ENCODE measurements around the gene ERBB3. TPM values are rescaled to one million over a fixed set of nuclear protein-coding genes. Genes with fewer than 3 reads are reported as not detected.

The ERBB3 gene
- total RNA-seq, 1 donor from 2014 or later = 3.8 TPM

GRCh38 chr12:56061982-56062381, 18.0 kb upstream of the ERBB3 start:
- peak overlapping the region; percentile 34 for H3K4me3 Mint-ChIP-seq (ENCODE audit: unreplicated experiment)
- no peak for DNase-seq (ENCODE audit: low read depth)
- H3K27me3 ChIP-seq (ENCODE audit: insufficient read depth, low read length) = no peaks in the 10 kb centered on the region
- H3K36me3 ChIP-seq (ENCODE audit: insufficient read depth, low read length) = no peaks in the 10 kb centered on the region
- H3K79me2 ChIP-seq (ENCODE audit: insufficient read depth, low read length) = no peaks in the 10 kb centered on the region
- H3K4me3 ChIP-seq (ENCODE audit: insufficient read depth, low read depth, low read length) = no peak overlapping the region
- no peak overlapping the region for H3K9ac ChIP-seq (ENCODE audit: low read length)
- H3K27ac ChIP-seq (ENCODE audit: low read depth, low read length) = no peak overlapping the region
- H2AFZ ChIP-seq (ENCODE audit: low read depth, low read length) = no peak overlapping the region
- no peak for FAIRE-seq
- no peak overlapping the region for H3K4me2 ChIP-seq (ENCODE audit: low read length)
- no peaks in the 10 kb centered on the region for H3K9me3 ChIP-seq (ENCODE audit: insufficient read depth, low read depth, low read length)
- no peaks in the 10 kb centered on the region for H3K9me3 Mint-ChIP-seq (ENCODE audit: unreplicated experiment)
- H4K20me1 ChIP-seq (ENCODE audit: insufficient read depth, low read length) = no peaks in the 10 kb centered on the region
- no peaks in the 10 kb centered on the region for H3K36me3 Mint-ChIP-seq (ENCODE audit: low read depth, unreplicated experiment)
- peaks cover 2% of the 10 kb centered on the region for H3K4me1 Mint-ChIP-seq (ENCODE audit: low read depth, unreplicated experiment)
- H3K27me3 Mint-ChIP-seq (ENCODE audit: low read depth, unreplicated experiment) = peaks cover 1% of the 10 kb centered on the region
- no peak for TF ChIP-seq EZH2 (IDR thresholded peaks at IDR 0.05; ENCODE audit: insufficient read depth, low read length)
- no peak for TF ChIP-seq CTCF (IDR thresholded peaks at IDR 0.05; ENCODE audit: insufficient read depth, low read depth, low read length)
- H3K4me1 ChIP-seq (ENCODE audit: insufficient read depth, low read length) = peaks cover 5% of the 10 kb centered on the region
- no peak overlapping the region for H3K27ac Mint-ChIP-seq (ENCODE audit: unreplicated experiment)

GRCh38 chr12:56062996-56063395, 17.0 kb upstream of the ERBB3 start:
- Histone ChIP-seq H3K4me1 (ENCODE audit: insufficient read depth, low read length) (peaks cover 5% of the 10 kb centered on the region), H3K27ac (ENCODE audit: low read depth, low read length) (peak overlapping the region; percentile 25), H3K9ac (ENCODE audit: low read length) (no peak overlapping the region), H3K9me3 (ENCODE audit: insufficient read depth, low read depth, low read length) (no peaks in the 10 kb centered on the region), H3K4me3 (ENCODE audit: insufficient read depth, low read depth, low read length) (no peak overlapping the region), H3K4me2 (ENCODE audit: low read length) (peak overlapping the region; percentile 25), H4K20me1 (ENCODE audit: insufficient read depth, low read length) (no peaks in the 10 kb centered on the region), H3K27me3 (ENCODE audit: insufficient read depth, low read length) (no peaks in the 10 kb centered on the region), H3K79me2 (ENCODE audit: insufficient read depth, low read length) (no peaks in the 10 kb centered on the region), H2AFZ (ENCODE audit: low read depth, low read length) (no peak overlapping the region), H3K36me3 (ENCODE audit: insufficient read depth, low read length) (no peaks in the 10 kb centered on the region)
- no peak for FAIRE-seq
- no peak for TF ChIP-seq EZH2 (IDR thresholded peaks at IDR 0.05; ENCODE audit: insufficient read depth, low read length)
- TF ChIP-seq CTCF (IDR thresholded peaks at IDR 0.05; ENCODE audit: insufficient read depth, low read depth, low read length) = no peak
- H3K9me3 Mint-ChIP-seq (ENCODE audit: unreplicated experiment) = no peaks in the 10 kb centered on the region
- H3K27me3 Mint-ChIP-seq (ENCODE audit: low read depth, unreplicated experiment) = peaks cover 2% of the 10 kb centered on the region
- H3K4me3 Mint-ChIP-seq (ENCODE audit: unreplicated experiment) = no peak overlapping the region
- no peaks in the 10 kb centered on the region for H3K36me3 Mint-ChIP-seq (ENCODE audit: low read depth, unreplicated experiment)
- H3K27ac Mint-ChIP-seq (ENCODE audit: unreplicated experiment) = peak overlapping the region; percentile 36
- peaks cover 2% of the 10 kb centered on the region for H3K4me1 Mint-ChIP-seq (ENCODE audit: low read depth, unreplicated experiment)
- no peak for DNase-seq (ENCODE audit: low read depth)

- Histone ChIP-seq H3K79me2 (ENCODE audit: insufficient read depth, low read length) (no peaks in the 10 kb centered on the region), H3K27me3 (ENCODE audit: insufficient read depth, low read length) (no peaks in the 10 kb centered on the region), H3K9me3 (ENCODE audit: insufficient read depth, low read depth, low read length) (no peaks in the 10 kb centered on the region), H3K4me3 (ENCODE audit: insufficient read depth, low read depth, low read length) (no peak overlapping the region), H3K9ac (ENCODE audit: low read length) (no peak overlapping the region), H3K27ac (ENCODE audit: low read depth, low read length) (no peak overlapping the region), H2AFZ (ENCODE audit: low read depth, low read length) (no peak overlapping the region), H3K36me3 (ENCODE audit: insufficient read depth, low read length) (no peaks in the 10 kb centered on the region), H3K4me2 (ENCODE audit: low read length) (no peak overlapping the region), H4K20me1 (ENCODE audit: insufficient read depth, low read length) (no peaks in the 10 kb centered on the region), H3K4me1 (ENCODE audit: insufficient read depth, low read length) (no peaks in the 10 kb centered on the region)
- H3K27ac Mint-ChIP-seq (ENCODE audit: unreplicated experiment) = no peak overlapping the region
- H3K4me1 Mint-ChIP-seq (ENCODE audit: low read depth, unreplicated experiment) = peaks cover 3% of the 10 kb centered on the region
- H3K9me3 Mint-ChIP-seq (ENCODE audit: unreplicated experiment) = no peaks in the 10 kb centered on the region
- no peaks in the 10 kb centered on the region for H3K36me3 Mint-ChIP-seq (ENCODE audit: low read depth, unreplicated experiment)
- no peak overlapping the region for H3K4me3 Mint-ChIP-seq (ENCODE audit: unreplicated experiment)
- H3K27me3 Mint-ChIP-seq (ENCODE audit: low read depth, unreplicated experiment) = peaks cover 4% of the 10 kb centered on the region
- FAIRE-seq (no peak), DNase-seq (ENCODE audit: low read depth) (peak; percentile 16)
- TF ChIP-seq CTCF (IDR thresholded peaks at IDR 0.05; ENCODE audit: insufficient read depth, low read depth, low read length) (no peak), EZH2 (IDR thresholded peaks at IDR 0.05; ENCODE audit: insufficient read depth, low read length) (no peak)
Measured at GRCh38 chr12:56071648-56072047, 8.3 kb upstream of the ERBB3 start.
